IMR-90 (cell line): Measurements from ENCODE around the gene CDCP1. TPM values are rescaled to one million over a fixed set of nuclear protein-coding genes. Genes with fewer than 3 reads are reported as not detected.
"Not testable (repeated sequence)": the region's sequence is repeated elsewhere in the genome, so short reads cannot be mapped to it uniquely, and the experiment has no call there.

ENCODE experiments used
- ATAC-seq: fragments of 200-7000 bp; cut with Tn5 transposase; 2 replicates; pipeline ENCODE4 v1.9.1; 2020; ENCODE audit warnings: low read depth, mild to moderate bottlenecking, moderate library complexity
- BruUV-seq: library from RNA; stranded (reverse); fragments of 400-500 nt; replicated peaks from 2 replicates; lab custom pipeline; 2021; lab: Mats Ljungman, UMichigan
- CTCF ChIA-PET: fragments of 300-600 bp; formaldehyde crosslinking; extraction: SDS; loops from one replicate; lab custom pipeline; 2021; ENCODE audit warnings: antibody characterized with exemption; lab: Yijun Ruan, JAX
- POLR2A ChIA-PET: fragments of 300-600 bp; sonication (Branson Sonifier 250); formaldehyde crosslinking; loops from one replicate; lab custom pipeline; 2022; ENCODE audit warnings: antibody characterized with exemption; ENCODE audit not compliant: unreplicated experiment; lab: Charles Lee
- DNase-seq: peaks from one replicate; pipeline ENCODE4 v3.0.0; 2013
- H2AFZ ChIP-seq: replicated peaks from 2 replicates; pipeline ENCODE3; 2013; ENCODE audit warnings: low read length, mild to moderate bottlenecking; ENCODE audit not compliant: poor library complexity
- H2AK5ac ChIP-seq: 2 replicates; pipeline ENCODE4 v1.6.1; 2013; ENCODE audit warnings: low read depth, low read length, inconsistent platforms
- H2AK9ac ChIP-seq: replicated peaks from 2 replicates; pipeline ENCODE3; 2013; ENCODE audit warnings: mild to moderate bottlenecking, low read depth, low read length, moderate library complexity; ENCODE audit not compliant: poor library complexity
- H2BK120ac ChIP-seq: 2 replicates; pipeline ENCODE4 v1.6.1; 2013; ENCODE audit warnings: low read depth, low read length, inconsistent platforms
- H2BK15ac ChIP-seq: 3 replicates; pipeline ENCODE4 v1.6.1; 2013; ENCODE audit warnings: low read depth, low read length, inconsistent platforms
- H2BK20ac ChIP-seq: 2 replicates; pipeline ENCODE4 v1.6.1; 2013; ENCODE audit warnings: low read depth, mild to moderate bottlenecking, inconsistent platforms, low read length, moderate library complexity
- H2BK5ac ChIP-seq: 2 replicates; pipeline ENCODE4 v1.6.1; 2013; ENCODE audit warnings: mild to moderate bottlenecking, low read depth, low read length, inconsistent platforms; ENCODE audit not compliant: poor library complexity, severe bottlenecking
- H3K14ac ChIP-seq: replicated peaks from 2 replicates; pipeline ENCODE4 v1.6.1; 2013; ENCODE audit warnings: low read depth, low read length, inconsistent platforms
- H3K18ac ChIP-seq: 2 replicates; pipeline ENCODE4 v1.6.1; 2013; ENCODE audit warnings: low read depth, low read length, control low read depth
- H3K23ac ChIP-seq: 2 replicates; pipeline ENCODE4 v1.6.1; 2013; ENCODE audit warnings: low read depth, low read length, inconsistent platforms
- H3K27ac ChIP-seq: 2 replicates; pipeline ENCODE4 v1.5.1; 2013; ENCODE audit warnings: mild to moderate bottlenecking, control low read depth, low read length; ENCODE audit not compliant: insufficient read depth
- H3K27me3 ChIP-seq: 2 replicates; pipeline ENCODE4 v1.6.1; 2013; ENCODE audit warnings: low read length; ENCODE audit not compliant: control insufficient read depth, insufficient read depth
- H3K36me3 ChIP-seq: 2 replicates; pipeline ENCODE4 v1.6.1; 2013; ENCODE audit warnings: low read length, mixed read lengths; ENCODE audit not compliant: control insufficient read depth, insufficient read depth
- H3K4ac ChIP-seq: 2 replicates; pipeline ENCODE4 v1.6.1; 2013; ENCODE audit warnings: low read depth, low read length, inconsistent platforms
- H3K4me1 ChIP-seq: 2 replicates; pipeline ENCODE4 v1.6.1; 2013; ENCODE audit warnings: low read length, mixed read lengths; ENCODE audit not compliant: control insufficient read depth, insufficient read depth
- H3K4me2 ChIP-seq: 2 replicates; pipeline ENCODE4 v1.6.1; 2013; ENCODE audit warnings: low read depth, mild to moderate bottlenecking, control low read depth, low read length, moderate library complexity
- H3K4me3 ChIP-seq: 2 replicates; pipeline ENCODE4 v1.5.1; 2013; ENCODE audit warnings: low read depth, mild to moderate bottlenecking, control low read depth, low read length, moderate library complexity; ENCODE audit not compliant: insufficient read depth
- H3K56ac ChIP-seq: 2 replicates; pipeline ENCODE4 v1.6.1; 2013; ENCODE audit warnings: low read length, inconsistent platforms; ENCODE audit not compliant: insufficient read depth; ENCODE audit errors: extremely low read depth
- H3K79me1 ChIP-seq, 2 experiments: 2 replicates each; pipeline ENCODE4 v1.6.1; 2013; ENCODE audit warnings: low read length in 2 of 2, inconsistent platforms in 1 of 2, low read depth in 1 of 2
- H3K9ac ChIP-seq: 2 replicates; pipeline ENCODE4 v1.6.1; 2013; ENCODE audit warnings: low read depth, low read length, control low read depth
- H3K9me1 ChIP-seq: 2 replicates; pipeline ENCODE4 v1.6.1; 2013; ENCODE audit warnings: low read length, inconsistent platforms; ENCODE audit not compliant: insufficient read depth
- H3K9me3 ChIP-seq: 2 replicates; pipeline ENCODE4 v1.6.1; 2013; ENCODE audit warnings: low read length; ENCODE audit not compliant: control insufficient read depth, insufficient read depth
- H4K20me1 ChIP-seq: 2 replicates; pipeline ENCODE4 v1.6.1; 2013; ENCODE audit warnings: low read length, inconsistent platforms; ENCODE audit not compliant: insufficient read depth
- H4K5ac ChIP-seq: 2 replicates; pipeline ENCODE4 v1.6.1; 2013; ENCODE audit warnings: mild to moderate bottlenecking, low read depth, low read length, control low read depth
- H4K8ac ChIP-seq, 2 experiments: 2 replicates each; pipeline ENCODE4 v1.6.1; 2013; ENCODE audit warnings: low read depth in 2 of 2, low read length in 2 of 2, control low read depth in 1 of 2, inconsistent platforms in 1 of 2
- H4K91ac ChIP-seq: 2 replicates; pipeline ENCODE4 v1.6.1; 2013; ENCODE audit warnings: low read depth, low read length, inconsistent platforms; ENCODE audit not compliant: insufficient read depth
- CTCF ChIP-seq: conservative IDR thresholded peaks from 2 replicates; pipeline ENCODE4 v1.5.1; 2012; ENCODE audit warnings: mild to moderate bottlenecking, low read depth, low read length, improper control_type of control experiment
- RAD21 ChIP-seq: IDR thresholded peaks from 2 replicates; pipeline ENCODE4 v1.6.1; 2012; ENCODE audit warnings: low read length, improper control_type of control experiment
- RFX5 ChIP-seq: IDR thresholded peaks from 2 replicates; pipeline ENCODE4 v1.8.0; 2012; ENCODE audit warnings: low read depth, mild to moderate bottlenecking, low read length, moderate library complexity
- WGBS, 2 experiments: methylation state at CpG; one replicate each; pipeline versions ENCODE4 v1.1.5 to v1.1.7; 2013; ENCODE audit warnings: missing lambda C conversion rate in 2 of 2; ENCODE audit not compliant: insufficient read length in 1 of 2; ENCODE audit errors: extremely low coverage in 2 of 2; 5-methylcytosine and 5-hydroxymethylcytosine counted together
- dilution Hi-C: fragments of 300-500 bp; cut with HindIII; formaldehyde crosslinking; loops from one replicate; pipeline ENCODE4 v1.14.3; 2018; ENCODE audit warnings: low sequenced_read_pairs; ENCODE audit not compliant: unreplicated experiment
- in situ Hi-C: fragments of 300-500 bp; cut with MboI; formaldehyde crosslinking; loops from 3 replicates; pipeline ENCODE4 v1.14.3; 2019; ENCODE audit warnings: low sequenced_read_pairs, inconsistent platforms, mixed read lengths
- intact Hi-C: fragments of 100-400 bp; cut with micrococcal nuclease; formaldehyde crosslinking; loops from 2 replicates; pipeline ENCODE4 v1.10.0; 2022
- polyA plus RNA-seq, 3 experiments: library from polyadenylated mRNA; depleted of rRNA; stranded (reverse); fragments of >200 nt; gene quantifications; 2 replicates each; pipeline ENCODE4 v1.2.3, GENCODE V29; 2012; ENCODE audit warnings: low replicate concordance in 1 of 3
- total RNA-seq: library from RNA; depleted of rRNA; stranded (reverse); fragments of >200 nt; gene quantifications from 2 replicates; pipeline ENCODE4 v1.2.3, GENCODE V29; 2012

CDCP1 gene
- total and polyA plus RNA-seq, 2 of the 4 experiments (the other 2 are of a cell fraction), result 2.5 to 3.8 TPM

- intact Hi-C loops, result no loop called here
- WGBS, 2 experiments, result 86% methylated on average over 1 of the region's 8 CpGs; no CpG with 5 or more reads in 1 of the 2 experiments
- Histone ChIP-seq H2AK5ac (peak overlapping the region; percentile 92), H4K5ac (no peak overlapping the region), H4K20me1 (no peaks in the 10 kb centered on the region), H3K4me2 (no peak overlapping the region), H3K4me1 (peaks cover 4% of the 10 kb centered on the region), H2BK120ac (peak overlapping the region; percentile 80), H2AFZ (peak overlapping the region; percentile 65), H3K9me3 (no peaks in the 10 kb centered on the region), H2BK5ac (no peak overlapping the region), H3K18ac (no peak overlapping the region), H3K27me3 (no peaks in the 10 kb centered on the region), H3K4ac (peak overlapping the region; percentile 57), H2AK9ac (no peak overlapping the region), H3K9ac (no peak overlapping the region), H2BK15ac (peak overlapping the region; percentile 70; the same call in 2 of the 3 replicates), H3K23ac (no peak overlapping the region), H4K8ac (peak overlapping the region in 1 of 2 experiments; percentile 35; a peak in 1 of 4 replicates), H3K14ac (no peak overlapping the region), H3K79me1 (peaks cover 0 to 1% of the 10 kb centered on the region in 2 experiments; a peak in 1 of 4 replicates), H2BK20ac (peak overlapping the region; percentile 14; the same call in 1 of the 2 replicates), H3K56ac (no peak overlapping the region), H3K27ac (no peak overlapping the region), H3K36me3 (no peaks in the 10 kb centered on the region), H4K91ac (peak overlapping the region; percentile 14; the same call in 1 of the 2 replicates), H3K9me1 (peaks cover 2% of the 10 kb centered on the region; the same call in 1 of the 2 replicates), H3K4me3 (no peak overlapping the region)
- BruUV-seq, result no TSS peak
- dilution Hi-C loops, result no loop called here
- POLR2A ChIA-PET, result no interaction called here
- no peak for ATAC-seq
- CTCF ChIA-PET, result no interaction called here
- in situ Hi-C loops, result no loop called here
- peak; percentile 17; the same call in 1 of the 2 replicates for TF ChIP-seq CTCF
- no peak for TF ChIP-seq RFX5
- TF ChIP-seq RAD21, result peak; percentile 24; the same call in 1 of the 2 replicates
- DNase-seq, result peak; percentile 52
Observed at GRCh38 chr3:45078910-45079522, 67.2 kb downstream of the CDCP1 start.

GRCh38 chr3:45078256-45078655 is 67.9 kb downstream of the CDCP1 start:
- peak overlapping the region; percentile 57; the same call in 1 of the 2 replicates for H2AK5ac ChIP-seq
- ATAC-seq, H3K27me3 ChIP-seq, H2BK120ac ChIP-seq, H2BK15ac ChIP-seq, H2AK9ac ChIP-seq, H3K4me2 ChIP-seq, dilution Hi-C loops, BruUV-seq, H3K23ac ChIP-seq, H3K27ac ChIP-seq, CTCF ChIA-PET, H3K9me1 ChIP-seq, H4K5ac ChIP-seq, POLR2A ChIA-PET, in situ Hi-C loops, H4K20me1 ChIP-seq, H3K79me1 ChIP-seq, H3K56ac ChIP-seq, H3K4me3 ChIP-seq, H4K91ac ChIP-seq, DNase-seq, H4K8ac ChIP-seq, intact Hi-C loops, H3K36me3 ChIP-seq, H3K14ac ChIP-seq, H3K18ac ChIP-seq, H2AFZ ChIP-seq, H3K9ac ChIP-seq, H3K4me1 ChIP-seq, H2BK20ac ChIP-seq, H2BK5ac ChIP-seq, H3K9me3 ChIP-seq: not testable (repeated sequence)
- WGBS, 2 experiments, result no CpG with 5 or more reads among the region's 1 CpG
- peak overlapping the region; percentile 24; the same call in 1 of the 2 replicates for H3K4ac ChIP-seq
